ENCODE data around the gene EFNA3.

EFNA3 gene, protein sequence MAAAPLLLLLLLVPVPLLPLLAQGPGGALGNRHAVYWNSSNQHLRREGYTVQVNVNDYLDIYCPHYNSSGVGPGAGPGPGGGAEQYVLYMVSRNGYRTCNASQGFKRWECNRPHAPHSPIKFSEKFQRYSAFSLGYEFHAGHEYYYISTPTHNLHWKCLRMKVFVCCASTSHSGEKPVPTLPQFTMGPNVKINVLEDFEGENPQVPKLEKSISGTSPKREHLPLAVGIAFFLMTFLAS

DNA sequence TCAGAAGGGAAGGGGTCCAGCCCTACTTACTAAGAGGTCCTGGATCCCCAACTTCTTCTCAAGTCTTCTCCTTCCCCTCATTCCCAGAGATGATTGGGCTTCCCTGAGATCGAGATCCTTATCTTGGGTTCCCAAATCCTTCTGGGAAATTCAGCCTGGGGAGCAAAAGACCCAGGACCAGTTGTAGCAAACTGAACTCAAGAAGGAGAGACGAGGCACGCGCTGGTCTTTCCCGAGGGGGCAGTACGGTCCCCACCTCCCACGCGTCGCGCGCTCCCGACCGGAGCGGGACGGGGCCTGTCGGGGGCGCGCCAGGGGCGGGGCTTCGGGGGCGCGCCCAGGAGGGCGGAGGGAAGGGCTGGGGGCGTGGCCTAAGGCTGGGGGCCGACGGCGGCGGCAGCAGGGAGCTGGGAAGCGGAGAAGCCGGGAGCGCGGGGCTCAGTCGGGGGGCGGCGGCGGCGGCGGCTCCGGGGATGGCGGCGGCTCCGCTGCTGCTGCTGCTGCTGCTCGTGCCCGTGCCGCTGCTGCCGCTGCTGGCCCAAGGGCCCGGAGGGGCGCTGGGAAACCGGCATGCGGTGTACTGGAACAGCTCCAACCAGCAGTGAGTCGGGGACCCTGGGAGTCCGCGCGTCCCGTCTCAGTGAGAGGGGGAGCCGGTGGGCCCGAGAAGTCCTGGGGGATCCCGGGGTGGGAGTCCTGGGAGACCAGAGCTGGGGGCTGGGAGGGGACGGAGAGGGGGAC lies at the start of gene EFNA3:
EFNA3 (plus strand) TSS at position 369 of the 741 bp plus-strand sequence; CDS start at position 474, 105 bp downstream.
- DNase-seq (ENCODE audit: low spot score) = peak; percentile 41

DNA sequence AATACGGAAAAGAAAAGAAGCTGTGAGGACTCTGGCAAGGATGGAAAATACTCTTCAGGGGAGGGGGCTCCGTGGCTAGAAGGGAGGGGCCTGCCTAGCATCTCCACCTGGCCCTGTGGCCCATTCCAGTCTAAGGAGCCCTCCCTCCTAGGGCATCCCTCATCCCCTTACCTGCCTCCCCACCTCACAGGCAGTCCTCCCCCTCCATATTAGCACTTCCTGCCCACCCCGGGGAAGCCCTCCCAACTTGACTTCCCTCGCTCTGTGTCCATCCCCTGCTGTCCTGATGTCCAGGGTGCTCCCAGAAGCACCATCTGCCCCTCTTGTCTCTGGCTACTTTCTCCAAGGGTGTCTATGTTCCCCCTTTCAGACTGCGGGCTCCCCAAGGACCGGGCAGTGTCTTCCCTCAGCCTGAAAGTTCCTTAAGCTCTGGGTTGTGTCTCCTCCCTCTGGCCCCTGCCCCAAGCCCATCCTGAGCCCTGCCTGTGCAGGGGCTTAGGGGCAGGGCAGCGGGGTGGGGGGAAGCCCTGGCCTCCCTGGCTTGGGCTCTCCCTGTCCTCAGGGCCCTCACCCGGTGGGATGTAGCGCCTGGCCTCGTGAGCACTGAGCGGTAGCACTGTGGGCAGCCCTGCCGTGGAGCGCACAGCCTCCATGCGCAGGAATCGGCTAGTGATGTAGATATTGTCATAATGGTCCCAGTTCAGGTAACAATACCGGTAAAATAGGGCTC lies 49.0 kb upstream of the EFNA3 start:
- DNase-seq (ENCODE audit: low spot score) = no peak

DNA sequence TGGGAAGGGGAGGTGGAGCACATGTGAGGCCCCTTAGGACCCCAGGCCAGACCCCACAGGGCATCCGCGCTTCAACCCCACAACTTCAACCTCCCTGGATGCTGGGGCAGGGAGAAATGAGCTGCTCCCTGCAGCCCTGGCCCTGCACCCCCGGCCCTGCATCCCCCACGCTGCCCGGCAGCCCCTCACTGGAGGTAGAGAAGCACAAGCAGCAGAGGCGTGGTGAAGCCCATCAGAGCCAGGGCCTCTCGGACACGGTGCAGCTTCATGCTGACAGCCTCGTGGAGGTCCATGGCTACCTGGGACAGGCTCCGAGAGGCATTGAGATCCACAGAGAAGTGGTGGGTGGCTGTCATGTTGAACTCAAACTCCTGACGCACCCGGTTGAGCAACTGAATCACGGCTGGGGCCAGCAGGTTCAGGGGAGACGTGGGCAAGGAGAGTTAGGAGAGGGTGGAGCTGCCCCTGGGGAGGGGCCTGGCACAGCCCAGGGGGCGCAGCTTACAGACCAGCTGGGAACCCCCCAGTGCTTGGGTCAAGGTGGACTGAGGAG lies 48.3 kb upstream of the EFNA3 start:
- DNase-seq (ENCODE audit: low spot score) = no peak

DNA sequence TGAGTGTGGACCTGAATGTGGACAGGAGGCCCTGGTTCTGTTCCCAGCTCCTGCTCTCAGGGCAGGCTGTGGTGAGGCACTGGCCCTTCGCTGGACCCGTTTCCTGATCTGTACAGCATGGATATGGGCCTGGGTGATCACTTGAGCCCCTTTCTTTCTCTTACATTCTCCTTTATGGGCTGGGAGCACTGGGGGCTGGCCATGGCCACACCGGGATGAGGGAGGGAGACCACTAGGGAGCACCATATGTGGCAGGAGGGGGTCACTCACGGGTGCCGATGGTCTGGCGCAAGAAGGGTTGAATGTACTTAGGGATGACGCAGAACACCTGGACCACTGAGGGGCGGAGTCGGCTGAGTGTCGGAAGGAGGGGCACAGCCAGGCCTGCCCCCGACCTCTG lies 47.7 kb upstream of the EFNA3 start:
- no peak for DNase-seq (ENCODE audit: low spot score)

DNA sequence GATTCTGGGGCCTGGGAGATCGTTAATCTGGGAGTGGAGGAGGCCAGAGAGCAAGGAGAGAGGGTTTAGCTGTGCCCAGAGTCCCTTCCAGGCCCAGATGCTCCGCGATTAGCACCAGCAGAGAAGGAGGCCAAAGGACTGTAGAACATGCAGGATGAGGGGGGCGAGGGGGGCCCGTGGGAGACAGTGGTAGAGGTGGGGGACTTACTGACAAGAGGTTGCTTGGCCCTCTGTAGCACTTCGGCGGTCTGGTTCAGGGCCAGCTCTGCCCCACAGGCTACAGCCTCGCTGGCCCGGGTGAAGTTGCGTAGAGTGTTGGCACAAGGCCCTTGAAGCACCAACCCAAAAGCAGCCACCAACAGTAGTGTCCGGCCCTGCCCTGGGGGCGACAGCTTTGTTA lies 45.8 kb upstream of the EFNA3 start:
- no peak for DNase-seq (ENCODE audit: low spot score)

DNA sequence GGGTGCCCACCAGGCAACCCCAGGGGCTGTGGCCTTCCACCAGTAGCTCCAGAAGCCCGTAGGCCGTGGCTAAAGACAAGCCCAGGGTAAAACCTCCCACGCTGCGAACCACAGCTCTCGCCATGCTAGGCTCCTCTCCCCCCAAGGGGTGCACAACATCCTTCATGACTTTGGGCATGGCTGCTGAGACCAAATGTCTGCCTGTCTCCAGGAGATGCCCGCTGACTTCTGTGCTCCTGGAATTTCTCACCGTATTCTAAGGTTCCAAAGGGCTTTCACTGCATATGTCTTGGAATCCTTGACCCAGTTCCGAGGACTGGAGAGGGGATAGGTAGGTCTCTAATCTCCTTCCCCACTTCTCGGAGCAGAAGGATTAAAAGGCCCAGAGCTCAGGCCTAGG lies 45.1 kb upstream of the EFNA3 start, which contains the start of the genes DCST1 and DCST2:
DCST1 (plus strand) TSS at position 301 of the 400 bp plus-strand sequence. CDS start 213 bp downstream, outside the sequence.
DCST2 (minus strand) TSS at position 258 of the 400 bp plus-strand sequence; CDS start at position 178, 80 bp downstream.
- no peak for DNase-seq (ENCODE audit: low spot score)

DNA sequence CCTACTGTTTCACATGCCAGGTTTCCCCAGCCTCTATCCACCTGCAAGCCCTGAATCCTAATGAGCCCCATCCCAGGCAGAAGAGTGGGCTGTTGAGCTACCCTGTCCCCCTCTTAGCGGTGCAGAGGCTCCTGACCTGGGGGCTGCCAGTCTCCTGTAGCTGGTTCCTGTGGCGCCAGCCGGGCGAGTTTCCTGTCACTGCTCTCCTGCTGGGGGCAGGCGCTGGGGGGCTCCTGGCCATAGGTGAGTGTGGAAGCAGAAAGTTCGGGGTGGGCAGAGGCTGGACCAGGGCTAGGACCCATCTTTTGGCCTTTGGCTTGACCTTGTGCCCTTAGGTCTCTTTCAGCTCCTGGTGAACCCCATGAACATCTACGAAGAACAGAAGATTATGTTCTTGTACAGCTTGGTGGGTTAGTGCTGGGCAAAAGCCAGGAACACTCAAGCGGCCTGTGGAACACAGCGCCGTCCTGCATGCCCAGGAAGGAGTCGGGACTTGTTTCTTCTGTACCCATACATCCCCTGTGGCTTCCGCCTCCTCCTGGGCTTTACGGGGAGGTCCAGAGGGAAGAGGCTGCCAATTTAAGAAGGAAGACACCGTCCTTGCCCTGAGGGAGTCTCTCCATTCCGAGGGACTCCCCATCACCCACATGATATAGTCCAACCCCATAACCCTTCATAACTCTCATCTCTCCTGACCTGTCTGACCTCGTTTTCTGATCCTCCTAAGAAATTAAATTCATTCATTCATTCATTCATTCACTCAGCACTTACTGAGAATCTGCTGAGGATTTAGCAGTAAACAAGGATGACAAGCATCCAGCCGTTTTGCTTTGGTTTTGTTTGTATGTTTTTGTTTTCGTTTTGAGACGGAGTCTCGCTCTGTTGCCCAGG lies 44.1 kb upstream of the EFNA3 start:
- no peak for DNase-seq (ENCODE audit: low spot score)

DNA sequence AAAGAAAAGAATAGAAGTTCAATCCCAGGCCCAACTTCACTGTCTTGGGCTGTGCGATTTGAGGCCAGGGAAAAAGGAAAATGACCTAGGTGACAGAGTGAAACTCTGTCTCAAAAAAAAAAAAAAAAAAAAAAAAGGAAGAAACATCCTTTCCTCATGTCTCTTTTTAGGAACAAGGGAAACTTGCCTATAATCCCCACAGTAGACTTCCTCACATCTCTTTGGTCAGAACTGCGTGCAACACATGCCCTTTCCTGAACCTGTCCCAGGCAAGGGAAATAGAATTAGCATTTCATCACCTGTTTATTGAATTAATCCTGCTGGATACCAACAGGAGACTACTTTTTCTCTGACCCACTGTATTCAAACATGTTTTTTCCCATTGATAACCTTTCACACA lies 42.7 kb upstream of the EFNA3 start:
- no peak for DNase-seq (ENCODE audit: low spot score)

DNA sequence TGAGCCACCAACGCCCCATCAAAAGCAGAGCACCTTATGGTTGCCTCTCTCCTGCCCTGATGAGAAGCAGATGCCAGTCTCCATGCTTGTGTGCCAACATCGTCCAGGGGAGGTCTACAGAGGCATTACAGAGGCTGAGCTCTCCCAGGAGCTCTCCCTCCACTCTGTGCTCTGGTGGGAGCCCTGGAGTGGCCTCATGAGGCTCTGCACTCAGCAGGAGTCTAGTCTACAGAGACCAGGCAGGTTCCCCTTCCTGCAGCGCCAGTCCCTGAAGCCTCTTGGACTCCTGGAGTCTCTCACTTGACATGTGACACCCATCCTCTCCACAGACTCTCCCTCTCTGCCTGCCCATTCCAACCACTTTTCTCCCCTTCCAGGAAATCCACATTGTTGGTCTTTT lies 41.6 kb upstream of the EFNA3 start:
- DNase-seq (ENCODE audit: low spot score) = no peak

DNA sequence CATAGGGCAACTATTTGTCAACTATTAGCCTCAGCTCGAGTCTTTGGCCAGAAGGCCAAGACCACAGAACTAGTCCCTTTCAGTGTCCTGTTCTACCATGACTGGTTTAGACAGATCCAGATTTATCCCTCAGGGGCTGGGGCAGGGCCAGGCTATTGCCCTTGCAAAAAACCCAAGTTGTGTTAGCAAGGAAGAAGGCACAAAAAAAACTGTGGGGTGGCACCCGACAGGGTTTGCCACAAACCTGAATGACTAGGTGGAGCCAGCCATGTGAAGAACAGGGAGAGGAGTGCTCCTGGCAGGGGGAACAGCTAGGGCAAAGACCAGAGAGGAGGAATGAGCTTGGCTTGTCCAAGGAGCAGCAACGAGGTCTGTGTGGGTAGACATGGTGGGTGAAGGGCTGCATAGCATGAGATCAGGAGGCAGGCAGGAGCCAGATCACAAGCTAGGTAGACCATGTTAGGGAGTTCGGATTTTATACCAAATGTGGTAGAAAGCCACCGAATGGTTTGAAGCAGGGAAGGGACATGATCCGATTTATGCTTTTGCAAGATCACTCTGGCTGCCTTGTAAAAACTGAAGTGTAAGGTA lies 40.7 kb upstream of the EFNA3 start:
- no peak for DNase-seq (ENCODE audit: low spot score)

DNA sequence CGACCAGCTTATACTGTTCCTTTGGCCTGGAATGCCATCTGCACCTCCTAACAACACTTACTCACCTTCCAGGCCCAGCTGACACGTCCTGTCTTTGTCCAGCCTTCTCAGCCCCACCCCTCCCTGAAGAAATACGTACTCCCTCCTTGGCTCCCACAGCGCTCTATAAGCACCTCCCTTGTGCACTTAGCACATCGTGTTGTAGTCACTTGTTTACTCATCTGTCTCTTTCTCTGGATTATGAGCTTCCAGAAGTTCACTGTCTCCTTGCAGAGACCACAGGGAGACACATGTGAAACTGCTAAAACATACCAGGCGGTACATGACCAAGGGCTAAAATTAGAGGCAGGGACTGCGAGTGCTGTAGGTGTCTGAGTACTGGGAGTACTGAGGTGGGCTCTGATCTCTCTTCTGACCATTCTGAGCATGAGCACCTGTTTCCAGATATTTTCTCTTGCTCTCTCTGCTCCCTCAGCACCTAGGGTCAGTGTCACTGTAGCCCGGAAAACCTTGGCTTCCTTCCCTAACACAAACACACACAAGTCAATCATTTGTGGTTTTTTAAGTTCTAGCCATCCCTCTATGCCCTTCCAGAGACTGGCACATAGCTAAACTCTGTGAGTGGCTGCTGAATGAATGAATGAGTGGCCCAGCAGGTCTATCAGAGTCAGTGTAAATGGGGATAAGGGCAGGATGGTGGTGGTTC lies 39.9 kb upstream of the EFNA3 start:
- DNase-seq (ENCODE audit: low spot score) = no peak

DNA sequence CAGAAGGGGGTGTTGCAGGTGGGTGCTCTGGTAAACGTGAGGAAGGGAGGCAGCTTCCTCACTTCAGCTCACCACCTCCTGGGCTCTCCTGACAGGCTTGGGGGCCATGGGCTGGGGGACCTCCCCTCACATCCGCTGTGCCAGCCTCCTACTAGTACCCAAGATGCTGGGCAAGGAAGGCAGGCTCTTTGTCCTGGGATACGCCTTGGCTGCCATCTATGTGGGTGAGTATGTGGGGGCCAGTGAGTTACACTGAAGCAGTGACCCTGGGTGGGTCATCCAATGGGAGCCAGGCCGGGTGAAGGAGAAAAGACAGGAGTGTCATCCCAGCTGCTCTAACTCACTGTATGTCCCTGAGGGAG lies 39.3 kb upstream of the EFNA3 start:
- DNase-seq (ENCODE audit: low spot score) = no peak

DNA sequence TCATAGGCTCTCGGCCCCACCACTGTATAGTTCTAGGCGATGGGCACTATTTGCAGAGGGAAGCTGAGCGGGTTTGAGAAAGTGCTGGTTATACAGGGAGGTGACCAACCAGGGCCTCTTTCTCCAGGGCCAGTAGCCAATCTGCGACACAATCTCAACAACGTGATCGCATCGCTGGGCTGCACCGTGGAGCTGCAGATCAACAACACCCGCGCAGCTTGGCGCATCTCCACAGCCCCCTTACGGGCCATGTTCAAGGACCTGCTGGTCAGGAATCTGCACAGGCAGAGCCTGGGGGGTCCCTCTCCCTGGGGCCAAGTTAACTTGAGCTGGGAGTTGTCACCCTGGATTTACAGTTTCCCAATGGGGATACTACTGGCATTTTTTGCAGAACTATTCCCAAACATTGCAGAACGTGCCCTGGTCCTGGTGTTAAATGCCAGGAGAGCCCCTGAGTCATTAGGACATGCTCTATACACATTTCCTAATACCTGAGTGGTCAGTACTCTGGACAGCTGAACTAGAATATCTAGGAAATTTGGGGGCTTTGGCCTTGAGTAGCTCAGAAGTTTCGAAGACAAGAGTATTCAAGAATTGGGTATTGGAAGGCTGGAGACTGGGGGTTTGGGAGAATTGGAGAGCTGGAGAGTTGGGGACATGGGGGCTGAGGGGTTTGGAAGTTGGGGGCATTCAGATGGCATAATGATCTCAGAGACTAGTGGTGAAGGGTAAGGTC lies 38.1 kb upstream of the EFNA3 start:
- DNase-seq (ENCODE audit: low spot score) = no peak

DNA sequence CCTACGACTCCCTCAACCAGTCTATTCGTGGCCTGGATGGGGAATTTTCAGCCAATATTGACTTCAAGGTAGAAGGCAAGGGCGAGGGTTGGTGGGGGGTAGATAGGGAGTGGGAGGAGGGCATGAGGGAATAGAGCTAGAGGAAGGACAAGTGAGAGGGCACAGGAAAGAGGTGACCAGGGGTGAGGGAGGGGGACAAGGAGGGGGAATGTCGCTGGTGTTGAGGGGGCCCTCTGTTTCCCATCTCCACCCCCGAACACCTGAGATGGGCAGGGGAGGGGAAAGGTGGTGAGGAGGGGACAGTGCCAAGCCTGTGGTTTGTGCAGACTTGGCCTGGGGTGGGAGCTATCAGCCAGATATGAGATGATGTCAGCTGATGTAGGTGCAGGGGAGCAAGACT lies 35.8 kb upstream of the EFNA3 start:
- DNase-seq (ENCODE audit: low spot score) = no peak

DNA sequence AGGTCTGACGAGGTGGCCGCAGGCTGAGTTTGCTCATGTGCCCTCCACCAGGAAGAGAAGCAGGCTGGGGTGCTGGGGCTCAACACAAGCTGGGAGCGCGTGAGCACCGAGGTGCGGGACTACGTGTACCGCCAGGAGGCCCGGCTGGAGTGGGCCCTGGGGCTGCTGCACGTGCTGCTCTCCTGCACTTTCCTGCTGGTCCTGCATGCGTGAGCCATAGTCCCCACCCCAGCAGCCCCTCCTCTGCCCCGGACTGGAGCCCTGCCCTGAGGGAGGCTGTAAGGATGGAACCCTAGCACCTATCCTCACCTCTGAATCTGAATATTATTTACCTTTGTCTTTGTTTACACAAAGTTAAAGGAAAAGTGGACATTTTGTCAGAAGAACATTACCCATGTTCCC lies 35.3 kb upstream of the EFNA3 start:
- no peak for DNase-seq (ENCODE audit: low spot score)

DNA sequence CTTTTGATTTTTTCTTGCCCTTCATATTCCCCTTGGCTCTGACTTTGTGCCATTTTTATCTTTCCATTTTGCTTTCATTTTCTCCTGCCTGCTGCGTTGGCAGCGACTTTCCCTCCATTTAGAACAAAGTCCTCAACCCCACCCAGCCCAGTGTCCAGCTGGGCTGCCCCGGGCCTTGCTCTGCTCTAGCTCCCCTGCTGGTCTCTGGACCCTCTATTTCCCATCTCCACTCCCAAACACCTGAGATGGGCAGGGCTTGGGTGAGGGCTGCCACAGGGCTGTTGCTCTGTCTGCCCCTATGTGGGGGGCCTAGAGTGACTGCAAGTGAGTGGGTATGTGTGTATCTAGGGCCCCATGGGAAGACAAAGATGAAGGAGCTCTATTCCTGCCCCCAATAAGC lies 34.8 kb upstream of the EFNA3 start:
- no peak for DNase-seq (ENCODE audit: low spot score)

DNA sequence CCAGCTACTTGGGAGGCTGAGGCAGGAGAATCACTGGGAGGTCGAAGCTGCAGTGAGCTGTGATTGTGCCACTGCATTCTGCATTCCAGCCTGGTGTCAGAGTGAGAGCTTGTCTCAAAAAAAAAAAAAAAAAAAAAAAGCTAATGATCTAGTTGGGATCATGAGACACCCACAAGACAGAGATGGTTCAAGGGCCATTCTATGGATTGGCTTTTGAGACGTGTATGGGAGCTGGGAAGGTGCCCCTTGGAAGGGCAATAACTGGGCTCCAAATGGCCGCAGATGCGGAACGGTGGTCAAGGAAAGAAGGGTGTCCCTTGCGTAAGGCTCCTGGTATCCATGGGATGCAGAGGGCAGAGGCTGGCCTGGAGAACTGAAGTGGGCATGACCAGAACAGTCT lies 34.3 kb upstream of the EFNA3 start:
- no peak for DNase-seq (ENCODE audit: low spot score)

DNA sequence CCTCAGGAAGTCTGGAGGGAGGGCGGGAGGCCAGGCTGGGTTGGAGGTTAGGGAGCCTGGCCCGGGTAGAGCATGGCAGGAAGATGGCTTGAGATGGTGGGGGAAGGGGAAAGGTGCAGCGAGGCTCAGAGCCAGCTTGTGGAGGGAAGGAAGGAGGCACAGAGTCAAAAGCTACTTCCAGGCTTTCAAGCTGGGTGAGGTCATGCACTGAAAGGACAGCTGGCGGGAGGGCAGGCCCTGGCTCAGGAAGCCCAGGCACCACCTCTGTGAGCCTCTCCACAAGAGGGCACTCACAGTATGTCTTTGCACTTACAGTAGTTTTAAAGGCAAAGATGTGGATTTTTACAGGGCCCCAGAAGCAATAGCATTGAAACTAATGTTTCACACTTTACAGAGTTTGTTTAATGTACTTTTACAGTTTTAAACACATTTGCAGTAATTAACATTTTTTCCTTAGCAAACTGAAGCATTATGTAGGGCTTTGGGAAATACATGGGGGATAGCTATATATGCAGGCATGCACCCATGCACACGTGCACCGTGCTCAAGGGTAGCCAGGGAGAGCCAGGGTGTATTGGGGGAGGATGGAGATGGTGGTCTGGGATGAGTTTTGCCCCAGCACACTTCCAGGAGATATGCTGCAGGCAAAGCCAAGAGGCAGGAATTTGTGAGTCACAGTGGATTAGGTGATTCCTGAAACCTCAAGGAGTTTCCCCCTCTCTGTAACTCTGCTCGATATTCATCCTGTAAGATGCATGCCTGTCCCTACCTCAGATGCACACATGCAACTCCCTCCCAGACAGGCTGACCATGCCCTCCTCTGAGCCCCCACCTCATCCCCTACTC lies 33.6 kb upstream of the EFNA3 start:
- peak; percentile 87 for DNase-seq (ENCODE audit: low spot score)

Measured in pons (tissue), 1 donor.